Stimulated activated CD4-positive, alpha-beta T cell treated with anti-CD3 and anti-CD28 coated beads, TNF-alpha, amount 100 ng/mL, for 4 hours (primary cell): ENCODE results near the gene ARID1A.

ENCODE experiments used
- DNase-seq, 3 experiments: peaks; one replicate each; pipeline ENCODE4 v3.0.0-alpha.2; 2020; ENCODE audit warnings: low read depth in 3 of 3

Gene ARID1A

DNA sequence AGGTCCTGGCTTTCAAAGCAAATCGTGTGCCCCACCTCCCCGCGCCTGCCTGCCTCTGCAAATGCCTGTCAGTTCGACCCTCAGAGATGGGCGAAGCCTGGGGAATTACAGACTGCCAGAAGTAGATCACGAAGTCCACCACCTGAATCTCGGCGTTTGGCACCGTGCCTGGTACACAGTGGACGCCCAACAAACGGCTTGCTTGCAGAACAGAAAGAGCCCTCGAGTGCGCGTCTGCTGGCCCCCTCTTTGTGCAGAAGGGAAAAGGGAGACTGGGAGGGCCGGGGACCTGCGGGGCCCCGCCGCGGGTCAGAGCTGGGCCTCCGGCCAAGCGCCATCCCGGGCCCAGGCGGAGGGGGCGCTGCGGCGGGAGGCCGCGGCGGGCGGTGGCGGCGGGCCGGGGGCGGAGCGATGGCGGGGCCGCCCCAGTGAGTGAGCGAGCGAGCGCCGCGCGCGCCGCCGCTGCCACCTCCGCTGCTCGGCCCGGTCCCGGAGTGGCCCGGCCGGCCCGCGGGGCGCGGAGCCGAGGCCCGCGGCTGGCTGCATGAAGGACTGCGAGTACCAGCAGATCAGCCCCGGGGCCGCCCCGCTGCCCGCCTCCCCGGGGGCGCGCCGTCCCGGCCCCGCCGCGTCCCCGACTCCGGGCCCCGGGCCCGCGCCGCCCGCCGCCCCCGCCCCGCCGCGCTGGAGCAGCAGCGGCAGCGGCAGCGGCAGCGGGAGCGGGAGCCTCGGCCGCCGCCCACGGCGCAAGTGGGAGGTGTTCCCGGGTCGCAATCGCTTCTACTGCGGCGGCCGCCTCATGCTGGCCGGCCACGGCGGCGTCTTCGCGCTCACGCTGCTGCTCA is 130.7 kb downstream of the ARID1A start, which contains the start of gene ZDHHC18:
TSS of gene ZDHHC18 (plus strand) at position 428 of the 845 bp plus-strand sequence. CDS start at position 545, 117 bp downstream.
- DNase-seq = peak; percentile 34 to 71 (median 49)

DNA sequence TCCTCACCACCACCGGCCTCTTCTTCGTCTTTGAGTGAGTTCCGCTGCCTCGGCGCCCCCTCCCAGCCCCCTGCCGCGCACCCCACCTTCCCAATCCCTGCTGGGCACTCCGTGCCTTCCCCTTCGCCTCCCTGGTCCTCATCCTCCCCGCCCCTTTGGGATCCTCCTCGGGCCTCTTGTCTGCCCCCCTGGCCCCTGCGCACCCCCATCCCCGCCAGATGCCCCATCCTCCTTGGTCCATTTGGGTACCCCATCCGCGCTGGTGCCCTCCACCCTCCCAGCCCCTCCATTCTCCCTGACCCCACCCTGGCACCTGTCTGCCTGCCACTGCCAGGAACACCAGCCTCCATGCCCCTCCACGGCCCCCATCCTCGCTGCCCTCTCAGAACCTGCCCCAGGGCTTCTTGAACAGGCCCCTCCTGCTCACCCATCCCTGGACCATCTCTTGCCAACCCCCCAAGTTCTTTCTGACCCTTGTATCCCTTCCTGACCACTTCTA is 131.3 kb downstream of the ARID1A start:
- DNase-seq = no peak

DNA sequence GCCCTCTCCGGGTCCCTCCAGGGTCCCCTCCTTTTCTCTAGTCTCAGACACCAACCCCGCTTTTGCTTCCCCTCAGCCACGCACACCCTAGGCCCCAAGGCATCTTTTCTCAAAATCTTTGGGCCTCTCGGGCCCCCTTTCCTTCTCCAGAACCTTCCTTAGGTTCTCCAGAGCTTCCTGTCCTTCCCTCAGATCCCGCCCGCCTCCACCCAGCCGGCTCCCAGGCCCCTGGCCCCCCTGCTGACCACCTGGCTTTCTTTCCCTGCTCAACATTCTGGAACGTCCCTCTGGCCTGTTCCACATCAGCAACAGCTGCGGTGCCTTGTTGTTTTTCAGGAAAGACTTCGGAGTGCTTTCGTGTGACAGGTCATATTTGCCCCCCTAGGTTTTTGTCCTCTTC is 131.8 kb downstream of the ARID1A start:
- DNase-seq = no peak

DNA sequence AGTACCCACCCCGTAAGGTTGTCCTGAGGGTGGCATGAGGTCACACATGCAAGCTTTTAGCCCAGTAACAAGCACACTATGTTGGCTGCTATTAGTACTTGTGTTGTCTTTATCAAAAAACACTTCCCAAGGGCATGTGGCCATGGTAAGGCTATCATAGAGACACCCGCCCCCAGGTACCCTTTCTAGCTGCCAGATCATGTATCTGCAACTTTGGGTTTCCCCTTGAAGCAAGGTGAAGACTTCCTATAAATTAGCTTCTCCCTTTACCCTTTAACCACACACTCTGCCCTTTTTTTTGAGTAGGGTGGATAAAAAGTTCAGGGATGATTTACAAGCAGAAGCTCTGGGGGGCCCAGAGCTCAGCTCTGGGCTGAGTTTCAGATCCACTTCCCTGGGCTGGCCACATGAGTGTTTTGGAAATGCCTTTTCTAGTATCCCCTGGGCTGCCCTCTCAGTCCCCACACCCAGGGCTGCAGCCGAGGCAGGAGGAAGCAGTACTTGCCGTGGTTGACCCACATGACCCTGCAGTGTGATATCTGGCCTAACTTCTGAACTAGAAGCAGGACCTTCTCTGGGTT is 132.7 kb downstream of the ARID1A start:
- no peak for DNase-seq

DNA sequence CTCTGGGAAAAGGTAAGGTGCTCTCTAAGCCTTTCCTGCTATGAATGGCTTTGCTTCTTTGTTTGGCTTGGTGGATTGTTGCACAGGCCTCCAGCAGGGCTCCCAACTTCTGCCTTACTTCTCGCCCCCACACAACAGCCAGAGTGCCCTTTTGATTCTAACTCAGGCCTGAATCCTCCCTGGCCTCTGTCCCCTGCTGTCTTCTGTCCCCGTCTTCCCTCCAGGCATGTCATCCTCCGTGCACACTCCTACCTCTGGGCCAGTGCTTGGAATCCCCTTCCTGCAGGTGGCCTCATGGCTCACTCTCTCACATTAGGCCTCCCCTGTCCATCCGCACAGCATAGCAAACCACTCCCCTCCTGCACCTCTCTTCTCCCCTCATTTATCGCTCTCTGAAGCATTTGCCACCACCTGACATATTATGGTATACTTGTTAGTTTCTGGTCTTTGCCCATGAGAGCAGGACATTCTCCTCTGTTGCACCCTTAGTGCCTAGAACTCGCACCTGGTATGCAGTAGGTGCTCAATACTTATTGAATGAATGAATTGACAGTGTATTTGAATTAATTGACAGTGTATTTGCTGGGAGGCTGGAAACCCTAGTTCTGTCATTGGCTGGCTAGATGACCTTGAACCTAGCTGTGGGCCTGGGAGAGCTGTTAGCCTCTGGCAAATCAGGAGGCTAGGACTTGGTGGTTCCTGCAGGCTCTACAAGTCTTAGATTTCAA is 133.5 kb downstream of the ARID1A start:
- no peak for DNase-seq

DNA sequence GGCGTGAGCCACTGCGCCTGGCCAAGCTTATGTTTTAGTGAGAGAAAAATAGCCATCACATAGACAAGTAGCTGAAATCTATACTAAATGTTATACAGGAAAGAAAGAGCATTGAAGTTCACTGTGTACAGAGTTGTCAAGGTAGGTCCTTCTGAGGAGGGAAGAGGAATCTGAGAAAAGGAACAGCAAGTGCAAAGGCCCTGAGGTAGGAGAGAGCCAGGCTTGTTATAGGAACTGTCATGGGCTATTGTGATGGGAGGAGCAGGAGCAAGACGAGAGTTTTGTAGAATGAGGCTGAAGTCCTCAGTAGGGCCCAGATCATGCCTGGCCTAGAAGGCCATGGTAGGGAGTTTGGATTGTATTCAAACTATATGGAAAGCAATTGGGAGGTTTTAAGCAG is 135.2 kb downstream of the ARID1A start:
- no peak for DNase-seq
